Measurements from ENCODE around the gene RPL3.

RPL3 gene

DNA sequence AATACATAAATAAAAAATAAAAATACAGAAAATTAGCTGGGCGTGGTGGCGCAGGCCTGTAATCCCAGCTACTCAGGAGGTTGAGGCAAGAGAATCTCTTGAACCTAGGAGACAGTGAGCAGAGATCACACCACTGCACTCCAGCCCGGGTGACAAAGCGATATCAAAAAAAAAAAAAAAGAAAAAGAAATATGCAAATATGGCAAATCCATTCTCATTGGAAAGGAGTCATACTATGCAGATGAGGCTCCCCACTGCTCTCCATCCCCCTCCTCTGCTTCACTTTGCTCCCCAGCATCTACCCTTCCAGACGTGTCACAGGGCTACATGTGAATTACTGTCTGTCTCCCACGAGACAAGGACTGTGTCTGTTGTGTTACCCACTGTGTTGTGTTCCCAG, 38.3 kb downstream of the RPL3 start:
- no peak for DNase-seq

GRCh38 chr22:39280250-39280649, 39.2 kb downstream of the RPL3 start:
- no peak for DNase-seq

DNA sequence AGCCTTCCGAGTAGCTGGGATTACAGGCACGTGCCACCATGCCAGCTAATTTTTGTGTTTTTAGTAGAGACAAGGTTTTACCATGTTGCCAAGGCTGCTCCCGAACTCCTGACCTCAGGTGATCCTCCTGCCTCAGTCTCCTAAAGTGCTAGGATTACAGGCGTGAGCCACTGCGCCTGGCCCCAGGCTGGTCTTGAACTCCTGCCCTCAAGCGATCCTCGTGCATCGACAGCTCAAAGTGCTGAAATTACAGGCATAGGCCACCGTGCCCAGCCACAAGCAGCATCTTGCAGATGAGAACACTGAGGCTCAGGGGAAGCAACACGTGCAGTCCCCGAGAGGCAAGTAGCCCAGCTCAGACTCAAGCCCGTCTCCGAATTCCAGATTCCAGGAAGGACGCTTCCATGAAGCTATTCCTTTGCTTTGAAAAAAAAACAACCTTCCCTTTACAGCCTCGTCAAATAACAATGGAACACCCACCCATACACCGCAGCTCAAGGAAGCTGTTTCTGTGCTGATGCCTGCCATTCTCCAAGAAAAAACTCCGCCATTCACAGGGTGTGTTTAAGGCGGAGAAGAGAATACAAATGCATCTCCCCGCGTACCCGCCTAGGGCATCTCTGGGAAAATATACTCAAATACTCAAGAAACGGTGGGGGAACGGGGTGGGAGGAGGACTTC, 40.1 kb downstream of the RPL3 start:
- DNase-seq = no peak

GRCh38 chr22:39278040-39278439, 41.4 kb downstream of the RPL3 start:
- DNase-seq = no peak

- no peak for DNase-seq
Measured at GRCh38 chr22:39277142-39277607, 42.2 kb downstream of the RPL3 start.

- DNase-seq = no peak
Measured at GRCh38 chr22:39276440-39277141, 42.8 kb downstream of the RPL3 start.

- no peak for DNase-seq
Measured at GRCh38 chr22:39275814-39276439, 43.5 kb downstream of the RPL3 start.

GRCh38 chr22:39273950-39274887, 45.2 kb downstream of the RPL3 start:
- DNase-seq = no peak

GRCh38 chr22:39270792-39271191, 48.6 kb downstream of the RPL3 start:
- DNase-seq = no peak

GRCh38 chr22:39270280-39270679, 49.1 kb downstream of the RPL3 start:
- no peak for DNase-seq

DNA sequence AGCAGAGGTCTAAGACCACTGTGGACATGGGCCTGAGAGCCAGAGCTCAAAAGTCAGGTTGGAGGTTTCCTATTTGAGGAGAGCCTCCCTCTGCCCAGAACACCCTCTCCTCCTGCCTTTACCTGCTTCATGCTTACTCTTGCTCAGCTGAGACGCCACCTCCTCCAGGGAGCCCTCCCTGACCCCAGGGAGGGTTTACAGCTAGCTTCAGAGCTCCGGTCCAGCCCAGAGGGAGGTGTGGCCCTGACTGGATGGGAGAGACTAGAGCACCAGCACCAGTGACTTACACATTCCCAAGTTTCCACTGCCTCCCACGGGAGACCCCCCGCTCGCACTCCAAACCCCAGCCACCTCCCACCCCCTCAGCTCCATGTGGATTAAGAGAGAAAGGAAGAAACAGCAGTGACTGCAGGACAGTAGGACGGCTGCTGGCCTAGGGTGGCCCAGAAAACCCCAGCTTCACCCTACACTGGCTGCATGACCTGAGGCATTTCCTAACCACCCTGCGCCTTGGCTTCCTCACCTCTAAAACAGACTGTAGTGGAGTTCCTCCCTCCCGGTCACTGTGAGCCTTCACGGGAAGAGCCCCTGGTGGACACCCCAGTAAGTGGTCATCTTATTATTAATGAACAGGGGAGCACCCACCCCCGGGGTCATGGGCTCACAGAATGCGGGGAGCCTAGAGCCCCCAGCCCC, 50.2 kb downstream of the RPL3 start:
- DNase-seq = no peak

DNA sequence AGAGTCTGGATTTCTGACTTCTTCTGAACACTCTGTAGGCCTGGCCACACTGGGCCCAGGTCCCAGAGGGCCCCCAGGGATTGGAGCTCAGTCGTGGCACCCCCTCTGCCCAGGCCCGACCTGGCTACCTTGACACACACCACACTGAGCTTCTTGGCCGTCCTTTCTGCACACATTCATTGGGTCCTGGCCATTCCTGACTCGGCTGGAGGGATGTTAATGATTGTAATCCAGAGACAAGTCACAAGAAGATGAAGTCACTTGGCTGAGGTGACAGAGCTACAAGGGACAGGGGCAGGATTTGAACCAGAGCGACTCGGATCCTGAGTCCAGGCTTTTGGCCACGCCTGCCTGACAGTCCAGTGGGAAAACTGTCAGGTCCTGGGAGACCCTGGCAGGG, 50.8 kb downstream of the RPL3 start:
- no peak for DNase-seq

GRCh38 chr22:39267974-39268373, 51.4 kb downstream of the RPL3 start:
- DNase-seq = no peak

DNA sequence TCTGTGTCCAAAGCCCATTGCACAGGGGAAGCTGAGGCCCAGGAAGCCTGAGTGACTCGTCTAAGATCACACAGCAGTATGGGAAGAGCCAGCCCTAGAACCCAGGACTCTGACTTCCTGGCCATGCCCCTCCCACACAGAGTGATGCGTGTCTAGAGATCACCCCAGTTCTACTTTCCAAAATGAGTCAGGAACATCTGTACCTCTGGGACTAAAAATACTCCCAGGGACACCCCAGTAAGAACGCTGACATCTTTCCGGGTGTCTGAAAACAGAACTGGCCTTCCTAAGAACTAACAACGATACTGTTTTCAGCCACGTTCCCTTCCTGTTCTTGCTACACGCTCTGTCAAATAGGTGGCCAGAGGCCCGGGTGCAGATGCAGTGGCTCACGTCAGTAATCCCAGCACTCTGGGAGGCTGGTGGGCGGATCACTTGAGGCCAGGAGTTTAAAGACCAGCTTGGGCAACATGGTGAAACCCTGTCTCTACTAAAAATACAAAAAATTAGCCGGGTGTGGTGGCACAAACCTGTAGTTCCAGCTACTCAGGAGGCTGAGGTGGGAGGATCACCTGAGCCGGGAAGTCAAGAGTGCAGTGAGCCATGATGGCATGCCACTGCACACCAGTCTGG, 52.9 kb downstream of the RPL3 start:
- no peak for DNase-seq

DNA sequence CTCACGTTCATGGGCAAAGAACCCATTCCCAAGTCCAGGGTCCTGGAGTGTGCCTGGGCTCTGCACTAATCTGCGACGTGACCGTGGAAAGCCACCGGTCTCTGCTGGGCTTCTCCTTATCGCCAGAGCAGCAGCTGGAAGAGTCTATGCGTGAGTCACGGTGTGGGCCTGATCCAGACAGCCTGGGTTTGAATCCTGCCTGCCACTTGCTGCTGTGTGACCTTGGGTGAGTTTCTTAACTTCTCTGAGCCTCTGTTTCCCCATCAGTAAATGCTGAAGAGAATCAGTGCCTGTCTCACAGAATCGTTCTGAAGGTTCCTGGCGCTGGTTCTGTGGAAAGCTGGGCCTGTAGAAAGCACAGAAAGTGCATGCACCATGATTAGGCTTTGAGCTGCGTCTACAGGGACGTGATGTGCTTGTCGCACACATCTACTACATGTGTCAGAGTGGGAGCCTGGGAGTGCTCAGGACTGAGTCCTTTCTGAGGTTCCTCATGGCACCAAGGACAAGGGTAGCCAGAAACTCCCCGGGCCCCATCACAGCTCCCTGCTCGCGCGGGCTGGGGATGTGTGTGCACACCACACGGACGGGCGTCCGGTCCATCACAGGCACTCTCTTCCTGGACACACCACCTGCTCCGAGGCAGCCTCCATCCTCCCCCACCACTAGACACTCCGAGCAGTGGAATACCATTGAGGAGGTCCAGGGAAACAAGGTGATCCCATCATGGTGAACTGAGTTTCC, 54.1 kb downstream of the RPL3 start:
- DNase-seq = no peak

GRCh38 chr22:39264349-39265038, 54.9 kb downstream of the RPL3 start:
- DNase-seq = peak in 1 of 2 donors; percentile 52

- DNase-seq = no peak
Measured at GRCh38 chr22:39263626-39264348, 55.6 kb downstream of the RPL3 start.
